ENCODE data around the gene DCHS2. TPM values are rescaled to one million over a fixed set of nuclear protein-coding genes. Genes with fewer than 3 reads are reported as not detected.

Gene DCHS2
- total and polyA plus RNA-seq, 2 of the 8 experiments (the other 6 are each of a cell fraction or from before 2014, with no cell fraction given) = 0.54 to 2.6 TPM

DNA sequence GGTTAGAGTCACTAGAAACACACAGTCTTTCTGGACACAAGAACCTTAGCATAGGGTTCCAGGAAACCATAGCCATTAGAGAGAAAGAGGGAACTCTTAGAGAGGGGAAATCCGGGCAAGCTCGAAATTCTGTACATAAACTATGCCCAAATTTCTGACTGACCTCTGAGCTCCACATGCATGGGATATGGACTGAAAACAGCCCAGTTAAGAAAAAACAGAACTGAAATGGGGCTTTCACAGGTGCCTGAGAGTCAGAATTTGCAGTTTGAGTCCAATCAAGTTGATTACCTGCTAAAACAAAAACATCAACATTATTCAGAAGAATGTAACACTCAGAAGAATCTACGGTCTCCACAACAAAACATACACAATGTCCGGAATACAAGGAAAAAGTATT, 13.1 kb downstream of the DCHS2 start:
- Histone ChIP-seq H3K27me3 (replicated peaks in 1 of 4; ENCODE audit: control insufficient read depth in 3 of 4, extremely low read depth in 1 of 4, insufficient read depth in 3 of 4, low read length in 3 of 4) (no peaks in the 10 kb centered on the region), H2BK20ac (ENCODE audit: low read length) (no peak overlapping the region), H3K23me2 (ENCODE audit: low read depth, low read length) (no peaks in the 10 kb centered on the region), H2BK5ac (ENCODE audit: low read depth, low read length) (no peak overlapping the region), H3K79me2 (ENCODE audit: control insufficient read depth in 1 of 2, insufficient read depth in 2 of 2, low read length in 2 of 2) (no peaks in the 10 kb centered on the region), H4K20me1 (replicated peaks in 1 of 2; ENCODE audit: control insufficient read depth in 1 of 2, insufficient read depth in 2 of 2, low read length in 2 of 2) (no peaks in the 10 kb centered on the region), H3K9ac (replicated peaks in 1 of 4; ENCODE audit: extremely low read depth in 1 of 4, low read depth in 3 of 4, low read length in 3 of 4) (no peak overlapping the region), H3K23ac (ENCODE audit: insufficient read length) (no peak overlapping the region), H2BK15ac (ENCODE audit: low read length) (no peak overlapping the region), H3K4me3 (ENCODE audit: extremely low read depth in 1 of 4, insufficient read depth in 2 of 4, low read depth in 3 of 4, low read length in 4 of 4) (no peak overlapping the region), H3K56ac (replicated peaks; ENCODE audit: insufficient read length, low read depth, low read length) (no peak overlapping the region), H4K5ac (ENCODE audit: insufficient read length, low read depth, low read length) (no peak overlapping the region), H3K79me1 (ENCODE audit: low read depth, low read length) (no peaks in the 10 kb centered on the region), H2AFZ (ENCODE audit: low read length) (no peak overlapping the region), H2BK12ac (ENCODE audit: low read depth, low read length) (no peak overlapping the region), H3K27ac (ENCODE audit: low read depth, low read length) (no peak overlapping the region), H3K36me3 (ENCODE audit: control insufficient read depth in 2 of 4, insufficient read depth in 4 of 4, low read length in 3 of 4) (no peaks in the 10 kb centered on the region), H3K4me1 (replicated peaks in 1 of 4; ENCODE audit: control insufficient read depth in 3 of 4, insufficient read depth in 4 of 4, low read length in 3 of 4) (no peaks in the 10 kb centered on the region), H2AK5ac (ENCODE audit: low read depth, low read length) (no peak overlapping the region), H3K18ac (ENCODE audit: extremely low read depth, low read length) (no peak overlapping the region), H3K4me2 (ENCODE audit: insufficient read depth in 1 of 2, low read depth in 2 of 2, low read length in 2 of 2) (no peak overlapping the region), H3K14ac (ENCODE audit: insufficient read length) (no peak overlapping the region), H4K8ac (ENCODE audit: extremely low read depth, insufficient read depth, low read length) (no peak overlapping the region), H2BK120ac (replicated peaks; ENCODE audit: low read depth, low read length) (no peak overlapping the region), H3K9me3 (ENCODE audit: insufficient read depth in 2 of 2, low read depth in 1 of 2, low read length in 1 of 2) (no peaks in the 10 kb centered on the region), H3K4ac (replicated peaks; ENCODE audit: insufficient read length, low read depth, low read length) (no peak overlapping the region), H4K91ac (replicated peaks; ENCODE audit: insufficient read length, low read length) (no peak overlapping the region)
- TF ChIP-seq MAFK (IDR thresholded peaks at IDR 0.05; ENCODE audit: low read depth, low read length) (no peak), SRF (IDR thresholded peaks at IDR 0.05; ENCODE audit: low read depth, low read length) (no peak), SUZ12 (IDR thresholded peaks at IDR 0.05; ENCODE audit: low read length) (no peak), RNF2 (IDR thresholded peaks at IDR 0.05; ENCODE audit: borderline replicate concordance, low read depth, low read length, missing control alignments, poor library complexity, severe bottlenecking) (no peak), KDM4A (IDR thresholded peaks at IDR 0.05; ENCODE audit: low read depth, low read length, severe bottlenecking) (no peak), HDAC2 (IDR thresholded peaks at IDR 0.05; ENCODE audit: borderline replicate concordance in 1 of 2, low read depth in 2 of 2, low read length in 2 of 2) (no peak), GTF2F1 (IDR thresholded peaks at IDR 0.05; ENCODE audit: borderline replicate concordance, low read depth, low read length) (no peak)
- TF ChIP-seq, protein P1, sequence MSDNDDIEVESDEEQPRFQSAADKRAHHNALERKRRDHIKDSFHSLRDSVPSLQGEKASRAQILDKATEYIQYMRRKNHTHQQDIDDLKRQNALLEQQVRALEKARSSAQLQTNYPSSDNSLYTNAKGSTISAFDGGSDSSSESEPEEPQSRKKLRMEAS (IDR thresholded peaks at IDR 0.05) = no peak
- WGBS, 2 experiments (ENCODE audit: extremely low coverage in 1 of 2, insufficient coverage in 1 of 2, insufficient read length in 1 of 2, insufficient replicate concordance in 2 of 2, low coverage in 1 of 2, low lambda C conversion rate in 2 of 2, missing lambda C conversion rate in 1 of 2) = 92% methylated on average over 4 of the region's 4 CpGs; no CpG with 5 or more reads in 1 of the 2 experiments
- no peak for FAIRE-seq
- CTCF ChIA-PET (ENCODE audit: partially characterized antibody) = interaction anchor here (0.8 to 1.5 kb wide), 2 partner anchors 15 to 23 kb away, joined by 4 to 6 read pairs; no protein-coding TSS in a partner anchor
- POLR2A ChIA-PET (ENCODE audit: partially characterized antibody) = no interaction called here
- DNase-seq (ENCODE audit: low read depth in 1 of 2, low spot score in 2 of 2) = no peak

Measured in H1 (cell line).